MM.1S (cell line): ENCODE measurements around the gene MEAF6.

Experiments
- EZH2phosphoT487 ChIP-seq: fragments of 300-600 bp; sonication (generic); IDR thresholded peaks from 2 replicates; pipeline ENCODE4 v1.6.1; 2018; ENCODE audit warnings: antibody characterized with exemption, low read length
- TF ChIP-seq, protein P1 (sequence below): fragments of 300-600 bp; sonication (generic); IDR thresholded peaks from 2 replicates; pipeline ENCODE4 v1.5.1; 2016; ENCODE audit warnings: antibody characterized with exemption, low read length, mixed read lengths

DNA sequence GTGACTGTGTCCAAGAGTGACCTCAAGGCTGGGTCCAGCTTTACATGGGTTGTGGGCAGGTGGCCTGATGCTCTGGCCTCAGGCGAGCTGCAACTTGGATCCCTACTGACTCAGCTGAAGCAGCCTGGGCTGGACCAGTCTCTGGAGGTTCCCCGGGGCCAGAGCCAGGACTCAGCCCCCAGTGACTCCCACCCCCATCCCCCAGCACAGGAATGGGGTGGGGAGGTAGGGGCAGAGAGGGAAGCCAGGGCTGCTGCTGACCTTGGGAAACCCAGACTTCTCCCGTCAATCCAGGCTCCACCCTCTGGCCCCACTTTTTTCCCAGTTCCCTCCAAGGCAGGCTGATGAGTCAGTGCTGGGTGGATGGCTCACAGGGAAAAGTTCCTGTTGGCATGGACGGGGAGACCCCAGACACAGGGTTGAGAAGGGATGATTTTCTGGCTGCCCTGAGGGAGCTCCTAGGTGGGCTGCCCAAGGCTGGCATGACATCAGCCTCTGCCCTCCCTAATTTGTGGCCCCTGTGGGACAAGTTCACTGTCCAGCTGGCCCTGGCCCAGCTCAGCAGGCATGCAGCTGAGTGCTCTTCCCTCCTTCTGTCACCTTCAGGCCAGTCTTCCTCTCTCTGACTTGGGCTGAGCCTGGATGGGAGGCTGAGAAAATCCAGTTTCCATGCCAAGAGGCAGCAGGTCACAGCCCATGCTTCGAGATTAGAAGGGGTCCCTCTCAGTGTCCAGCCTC, 37.9 kb downstream of the MEAF6 start:
- TF ChIP-seq, protein P1, sequence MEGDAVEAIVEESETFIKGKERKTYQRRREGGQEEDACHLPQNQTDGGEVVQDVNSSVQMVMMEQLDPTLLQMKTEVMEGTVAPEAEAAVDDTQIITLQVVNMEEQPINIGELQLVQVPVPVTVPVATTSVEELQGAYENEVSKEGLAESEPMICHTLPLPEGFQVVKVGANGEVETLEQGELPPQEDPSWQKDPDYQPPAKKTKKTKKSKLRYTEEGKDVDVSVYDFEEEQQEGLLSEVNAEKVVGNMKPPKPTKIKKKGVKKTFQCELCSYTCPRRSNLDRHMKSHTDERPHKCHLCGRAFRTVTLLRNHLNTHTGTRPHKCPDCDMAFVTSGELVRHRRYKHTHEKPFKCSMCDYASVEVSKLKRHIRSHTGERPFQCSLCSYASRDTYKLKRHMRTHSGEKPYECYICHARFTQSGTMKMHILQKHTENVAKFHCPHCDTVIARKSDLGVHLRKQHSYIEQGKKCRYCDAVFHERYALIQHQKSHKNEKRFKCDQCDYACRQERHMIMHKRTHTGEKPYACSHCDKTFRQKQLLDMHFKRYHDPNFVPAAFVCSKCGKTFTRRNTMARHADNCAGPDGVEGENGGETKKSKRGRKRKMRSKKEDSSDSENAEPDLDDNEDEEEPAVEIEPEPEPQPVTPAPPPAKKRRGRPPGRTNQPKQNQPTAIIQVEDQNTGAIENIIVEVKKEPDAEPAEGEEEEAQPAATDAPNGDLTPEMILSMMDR: no peak
- TF ChIP-seq EZH2phosphoT487: no peak
